ENCODE measurements around the gene TTYH1.

The TTYH1 gene

GRCh38 chr19:54395685-54396084, 19.6 kb upstream of the TTYH1 start:
- in situ Hi-C loops (cut with HindIII; ENCODE audit: low sequenced_read_pairs) = no loop called here
- no peak overlapping the region for H3K4me3 ChIP-seq (ENCODE audit: low read depth, low read length)
- DNase-seq (ENCODE audit: low read depth, low spot score) = no peak
- TF ChIP-seq CTCF (IDR thresholded peaks at IDR 0.05; ENCODE audit: low read depth, low read length) = no peak

DNA sequence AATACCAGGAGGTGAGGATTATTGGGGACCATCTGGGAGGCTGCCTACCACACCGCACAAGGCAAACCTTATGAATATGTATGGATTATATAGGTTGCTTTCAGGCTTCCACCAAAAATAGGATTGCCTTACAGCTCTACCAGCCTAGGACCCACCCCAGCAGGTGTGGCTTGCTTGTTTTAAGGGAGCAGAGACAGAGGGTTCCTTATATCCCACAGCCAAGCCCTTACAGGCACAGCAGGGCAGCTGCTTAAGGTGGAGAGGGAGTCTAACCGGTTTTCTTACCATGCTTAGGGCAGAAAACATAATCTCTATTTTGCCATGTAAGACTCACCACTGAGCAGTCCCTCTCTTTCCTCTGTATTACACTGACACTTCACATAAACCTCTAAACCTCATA, 16.1 kb upstream of the TTYH1 start:
- no peak for DNase-seq (ENCODE audit: low read depth, low spot score)
- in situ Hi-C loops (cut with HindIII; ENCODE audit: low sequenced_read_pairs) = no loop called here
- no peak overlapping the region for H3K4me3 ChIP-seq (ENCODE audit: low read depth, low read length)
- no peak for TF ChIP-seq CTCF (IDR thresholded peaks at IDR 0.05; ENCODE audit: low read depth, low read length)

DNA sequence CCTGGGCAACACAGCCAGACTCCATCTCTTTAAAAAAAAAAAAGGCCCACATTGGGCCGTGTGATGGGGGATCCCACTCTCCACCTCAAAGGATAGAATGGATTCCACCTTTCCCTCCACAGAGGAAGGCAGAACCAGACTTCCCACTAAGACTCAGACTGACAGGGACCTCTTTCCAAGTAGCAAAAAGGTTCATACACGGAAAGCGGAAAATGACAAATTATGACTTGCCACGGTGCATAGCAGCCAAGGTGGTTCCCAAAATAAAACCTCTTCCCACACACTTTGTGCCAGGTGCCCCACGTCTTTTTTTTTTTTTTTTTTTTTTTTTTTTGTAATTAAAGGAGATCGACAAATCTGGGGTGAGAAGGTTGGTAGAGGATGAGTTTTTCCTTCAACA, 14.4 kb upstream of the TTYH1 start:
- no peak overlapping the region for H3K4me3 ChIP-seq (ENCODE audit: low read depth, low read length)
- no peak for TF ChIP-seq CTCF (IDR thresholded peaks at IDR 0.05; ENCODE audit: low read depth, low read length)
- no peak for DNase-seq (ENCODE audit: low read depth, low spot score)
- in situ Hi-C loops (cut with HindIII; ENCODE audit: low sequenced_read_pairs) = no loop called here

- no peak for DNase-seq (ENCODE audit: low read depth, low spot score)
- no peak overlapping the region for H3K4me3 ChIP-seq (ENCODE audit: low read depth, low read length)
- in situ Hi-C loops (cut with HindIII; ENCODE audit: low sequenced_read_pairs) = no loop called here
- no peak for TF ChIP-seq CTCF (IDR thresholded peaks at IDR 0.05; ENCODE audit: low read depth, low read length)
Measured at GRCh38 chr19:54403054-54403453, 12.2 kb upstream of the TTYH1 start.

DNA sequence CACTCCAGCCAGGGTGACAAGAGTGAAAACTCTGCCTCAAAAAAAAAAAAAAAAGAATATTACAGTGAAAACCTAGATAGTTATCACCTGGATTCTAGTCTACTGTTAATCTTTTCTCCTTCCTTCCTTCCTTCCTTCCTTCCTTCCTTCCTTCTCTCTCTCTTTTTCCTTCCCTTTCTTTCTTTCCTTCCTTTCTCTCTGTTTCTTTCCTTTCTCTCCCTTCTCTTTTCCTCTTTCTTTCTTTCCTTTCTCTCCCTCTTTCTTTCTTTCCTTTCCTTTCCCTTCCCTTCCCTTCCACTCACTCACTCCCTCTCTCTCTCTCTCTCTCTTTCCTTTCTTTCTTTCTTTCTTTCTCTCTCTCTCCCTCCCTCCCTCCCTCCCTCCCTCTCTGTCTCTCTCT, 9.6 kb upstream of the TTYH1 start:
- DNase-seq (ENCODE audit: low read depth, low spot score) = no peak
- H3K4me3 ChIP-seq (ENCODE audit: low read depth, low read length) = no peak overlapping the region
- in situ Hi-C loops (cut with HindIII; ENCODE audit: low sequenced_read_pairs) = no loop called here
- TF ChIP-seq CTCF (IDR thresholded peaks at IDR 0.05; ENCODE audit: low read depth, low read length) = no peak

DNA sequence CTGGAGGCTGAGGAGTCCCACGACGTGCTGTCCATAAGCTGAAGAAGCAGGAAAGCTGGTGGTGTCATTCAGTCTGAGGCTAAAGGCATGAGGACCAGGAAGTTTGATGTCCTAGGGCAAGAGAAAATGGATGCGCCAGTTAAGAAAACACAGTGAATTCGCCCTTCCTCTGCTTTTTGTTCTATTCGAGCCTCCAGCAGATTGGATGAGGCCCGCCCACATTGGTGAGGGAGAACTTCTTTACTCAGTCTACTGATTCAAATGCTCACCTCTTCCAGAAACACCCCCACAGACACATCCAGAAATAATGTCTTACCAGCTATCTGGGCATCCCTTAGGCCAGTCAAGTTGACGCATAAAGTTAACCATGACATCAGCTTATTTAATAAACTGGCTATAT, 7.5 kb upstream of the TTYH1 start:
- no peak for DNase-seq (ENCODE audit: low read depth, low spot score)
- no peak for TF ChIP-seq CTCF (IDR thresholded peaks at IDR 0.05; ENCODE audit: low read depth, low read length)
- H3K4me3 ChIP-seq (ENCODE audit: low read depth, low read length) = no peak overlapping the region
- in situ Hi-C loops (cut with HindIII; ENCODE audit: low sequenced_read_pairs) = no loop called here

DNA sequence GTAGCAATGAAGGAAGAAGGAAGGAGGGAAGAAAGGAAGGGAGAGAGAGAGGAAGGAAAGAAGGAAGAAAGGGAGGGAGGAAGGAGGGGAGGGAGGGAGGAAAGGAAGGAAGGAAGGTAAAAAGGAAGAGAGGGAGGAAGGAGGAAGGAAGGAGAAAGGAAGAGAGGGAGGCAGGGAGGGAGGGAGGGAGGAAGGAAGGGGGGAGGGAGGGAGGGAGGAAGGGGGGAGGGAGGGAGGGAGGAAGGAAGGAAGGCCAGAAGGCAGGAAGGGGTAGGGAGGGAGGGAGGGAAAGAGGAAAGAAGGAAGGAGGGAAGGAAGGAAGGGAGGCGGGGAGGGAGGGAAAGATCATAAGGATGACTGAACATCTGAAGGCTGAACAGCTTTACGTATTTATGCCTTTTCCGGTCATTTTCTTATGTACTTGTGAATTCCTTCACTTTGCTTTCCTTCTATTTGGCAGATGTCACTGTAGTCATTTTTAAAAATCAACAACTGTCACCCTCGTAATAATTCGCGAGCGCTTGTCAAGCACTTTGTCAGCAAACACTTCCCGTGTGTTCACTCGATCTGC, 6.7 kb upstream of the TTYH1 start:
- DNase-seq (ENCODE audit: low read depth, low spot score) = no peak
- in situ Hi-C loops (cut with HindIII; ENCODE audit: low sequenced_read_pairs) = no loop called here
- no peak overlapping the region for H3K4me3 ChIP-seq (ENCODE audit: low read depth, low read length)
- no peak for TF ChIP-seq CTCF (IDR thresholded peaks at IDR 0.05; ENCODE audit: low read depth, low read length)

Measured in astrocyte of the spinal cord (primary cell).